Loucy (cell line): ENCODE results near the gene MARVELD1.

Experiments
- H2AFZ ChIP-seq: fragments of 200-600 bp; sonication (generic); 2 replicates; pipeline ENCODE4 v1.6.0; 2016; ENCODE audit warnings: antibody characterized with exemption, mild to moderate bottlenecking, low read length, moderate library complexity
- H3F3A ChIP-seq: fragments of 200-600 bp; 2 replicates; pipeline ENCODE4 v1.6.0; 2016; ENCODE audit warnings: antibody characterized with exemption, low read depth, mild to moderate bottlenecking
- H3K27me3 ChIP-seq: fragments of 200-600 bp; sonication (generic); 2 replicates; pipeline ENCODE4 v1.6.1; 2014; ENCODE audit warnings: low read length, mild to moderate bottlenecking; ENCODE audit not compliant: insufficient read depth, poor library complexity, severe bottlenecking
- H3K36me3 ChIP-seq: fragments of 200-600 bp; sonication (generic); 2 replicates; pipeline ENCODE4 v1.6.1; 2016; ENCODE audit warnings: low read length; ENCODE audit not compliant: insufficient read depth
- H3K4me1 ChIP-seq: fragments of 200-600 bp; sonication (generic); 2 replicates; pipeline ENCODE4 v1.5.1; 2014; ENCODE audit warnings: low read length, mild to moderate bottlenecking; ENCODE audit not compliant: insufficient read depth, poor library complexity, severe bottlenecking
- H3K4me2 ChIP-seq: fragments of 200-600 bp; sonication (generic); 2 replicates; pipeline ENCODE4 v1.6.0; 2014; ENCODE audit warnings: antibody characterized with exemption, low read length, low read depth, mild to moderate bottlenecking; ENCODE audit not compliant: poor library complexity, severe bottlenecking
- H3K4me3 ChIP-seq: fragments of 200-600 bp; sonication (generic); 2 replicates; pipeline ENCODE4 v1.5.1; 2014; ENCODE audit warnings: low read length, mild to moderate bottlenecking, mixed read lengths; ENCODE audit not compliant: poor library complexity, severe bottlenecking
- H3K79me2 ChIP-seq: fragments of 200-600 bp; sonication (generic); 2 replicates; pipeline ENCODE4 v1.6.1; 2014; ENCODE audit warnings: low read length; ENCODE audit not compliant: insufficient read depth
- H3K9ac ChIP-seq: fragments of 200-600 bp; sonication (generic); 2 replicates; pipeline ENCODE4 v1.6.0; 2014; ENCODE audit warnings: mild to moderate bottlenecking, low read depth, low read length, moderate library complexity; ENCODE audit not compliant: poor library complexity, severe bottlenecking
- H3K9me2 ChIP-seq: fragments of 200-600 bp; sonication (generic); replicated peaks from 2 replicates; pipeline ENCODE4 v1.6.1; 2016; ENCODE audit warnings: low read depth, low read length, mixed read lengths
- H3K9me3 ChIP-seq: fragments of 200-600 bp; sonication (generic); 2 replicates; pipeline ENCODE4 v1.6.1; 2014; ENCODE audit warnings: mild to moderate bottlenecking, antibody characterized with exemption, low read length, low read depth; ENCODE audit not compliant: insufficient read depth
- H4K20me1 ChIP-seq: fragments of 200-600 bp; sonication (generic); 2 replicates; pipeline ENCODE4 v1.6.0; 2014; ENCODE audit warnings: antibody characterized with exemption, low read length, mild to moderate bottlenecking; ENCODE audit not compliant: insufficient read depth, poor library complexity, severe bottlenecking
- EZH2phosphoT487 ChIP-seq: fragments of 200-600 bp; IDR thresholded peaks from 2 replicates; pipeline ENCODE4 v1.6.1; 2018; ENCODE audit warnings: antibody characterized with exemption, mild to moderate bottlenecking, moderate library complexity, borderline replicate concordance
- TF ChIP-seq, protein P1 (sequence below): fragments of 200-600 bp; sonication (generic); conservative IDR thresholded peaks from 2 replicates; pipeline ENCODE4 v1.5.1; 2014; ENCODE audit warnings: mild to moderate bottlenecking, antibody characterized with exemption, low read length

Gene MARVELD1

DNA sequence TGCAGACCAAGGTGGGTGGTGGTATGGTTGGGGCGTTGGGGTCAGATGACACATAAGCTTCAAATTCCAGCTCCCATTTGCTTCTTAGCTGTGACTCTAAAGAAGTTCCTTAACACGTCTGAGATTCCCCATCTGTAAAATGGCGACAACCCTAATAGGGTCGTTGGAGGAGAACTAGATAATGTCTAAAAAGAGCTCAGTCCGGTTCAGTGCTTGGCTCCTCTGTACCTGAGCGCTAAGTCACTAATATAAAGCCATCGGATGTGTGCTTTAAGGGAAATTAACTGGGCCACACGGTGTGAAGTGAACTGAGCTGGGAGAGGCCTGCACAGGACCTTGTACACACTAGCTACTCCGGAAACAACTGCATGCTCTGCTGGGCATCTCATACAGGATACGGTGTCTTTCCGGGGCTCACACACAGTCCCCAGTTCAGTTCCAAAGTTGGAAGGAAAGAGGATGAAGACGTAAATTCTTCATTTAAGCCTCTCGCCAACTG, 22.9 kb downstream of the MARVELD1 start:
- Histone ChIP-seq H3K4me1 (peaks cover 33% of the 10 kb centered on the region), H3K9me3 (no peaks in the 10 kb centered on the region), H3K9ac (peak overlapping the region; percentile 92), H3K4me3 (peak overlapping the region; percentile 98), H4K20me1 (peaks cover 29% of the 10 kb centered on the region), H3K9me2 (no peaks in the 10 kb centered on the region), H3K4me2 (peak overlapping the region; percentile 100), H2AFZ (peak overlapping the region; percentile 98), H3K27me3 (no peaks in the 10 kb centered on the region), H3F3A (no peaks in the 10 kb centered on the region), H3K79me2 (peaks cover 40% of the 10 kb centered on the region), H3K36me3 (no peaks in the 10 kb centered on the region)
- TF ChIP-seq EZH2phosphoT487 = no peak
- TF ChIP-seq, protein P1, sequence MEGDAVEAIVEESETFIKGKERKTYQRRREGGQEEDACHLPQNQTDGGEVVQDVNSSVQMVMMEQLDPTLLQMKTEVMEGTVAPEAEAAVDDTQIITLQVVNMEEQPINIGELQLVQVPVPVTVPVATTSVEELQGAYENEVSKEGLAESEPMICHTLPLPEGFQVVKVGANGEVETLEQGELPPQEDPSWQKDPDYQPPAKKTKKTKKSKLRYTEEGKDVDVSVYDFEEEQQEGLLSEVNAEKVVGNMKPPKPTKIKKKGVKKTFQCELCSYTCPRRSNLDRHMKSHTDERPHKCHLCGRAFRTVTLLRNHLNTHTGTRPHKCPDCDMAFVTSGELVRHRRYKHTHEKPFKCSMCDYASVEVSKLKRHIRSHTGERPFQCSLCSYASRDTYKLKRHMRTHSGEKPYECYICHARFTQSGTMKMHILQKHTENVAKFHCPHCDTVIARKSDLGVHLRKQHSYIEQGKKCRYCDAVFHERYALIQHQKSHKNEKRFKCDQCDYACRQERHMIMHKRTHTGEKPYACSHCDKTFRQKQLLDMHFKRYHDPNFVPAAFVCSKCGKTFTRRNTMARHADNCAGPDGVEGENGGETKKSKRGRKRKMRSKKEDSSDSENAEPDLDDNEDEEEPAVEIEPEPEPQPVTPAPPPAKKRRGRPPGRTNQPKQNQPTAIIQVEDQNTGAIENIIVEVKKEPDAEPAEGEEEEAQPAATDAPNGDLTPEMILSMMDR = no peak

GRCh38 chr10:97736902-97737769, 23.6 kb downstream of the MARVELD1 start, which contains the start of gene ZFYVE27:
ZFYVE27 (plus strand) TSS chr10:97737128; CDS start chr10:97738478, 1,350 bp downstream.
- TF ChIP-seq, protein P1 = no peak
- TF ChIP-seq EZH2phosphoT487 = no peak
- H3K4me3 ChIP-seq = peak within 1 kb of the TSS; percentile 98

GRCh38 chr10:97737770-97738265, 24.3 kb downstream of the MARVELD1 start:
- Histone ChIP-seq H3K4me1 (peaks cover 35% of the 10 kb centered on the region), H3F3A (no peaks in the 10 kb centered on the region), H4K20me1 (peaks cover 29% of the 10 kb centered on the region), H3K79me2 (peaks cover 45% of the 10 kb centered on the region), H3K27me3 (no peaks in the 10 kb centered on the region), H3K4me2 (peak overlapping the region; percentile 100), H3K9ac (peak overlapping the region; percentile 92), H3K9me3 (no peaks in the 10 kb centered on the region), H2AFZ (peak overlapping the region; percentile 98; the same call in 1 of the 2 replicates), H3K36me3 (no peaks in the 10 kb centered on the region), H3K9me2 (no peaks in the 10 kb centered on the region), H3K4me3 (peak overlapping the region; percentile 98)
- no peak for TF ChIP-seq EZH2phosphoT487
- TF ChIP-seq, protein P1 = no peak

More at GRCh38 chr10:97736902-97737769, 23.6 kb downstream of the MARVELD1 start, which contains the start of gene ZFYVE27:
- H4K20me1 ChIP-seq = peaks cover 29% of the 10 kb centered on the region
- H3K27me3 ChIP-seq = no peaks in the 10 kb centered on the region
- H3K9me2 ChIP-seq = no peaks in the 10 kb centered on the region
- H2AFZ ChIP-seq = peak within 1 kb of the TSS; percentile 98
- peak within 1 kb of the TSS; percentile 100 for H3K4me2 ChIP-seq
- no peaks in the 10 kb centered on the region for H3K9me3 ChIP-seq
- no peaks in the 10 kb centered on the region for H3K36me3 ChIP-seq
- no peaks in the 10 kb centered on the region for H3F3A ChIP-seq
- H3K79me2 ChIP-seq = peaks cover 43% of the 10 kb centered on the region
- peak within 1 kb of the TSS; percentile 92 for H3K9ac ChIP-seq
- peaks cover 33% of the 10 kb centered on the region for H3K4me1 ChIP-seq
